ENCODE data around the gene ATP6V1E1. TPM values are rescaled to one million over a fixed set of nuclear protein-coding genes. Genes with fewer than 3 reads are reported as not detected.
A peak's percentile ranks its signal among the peaks of the same experiment; 100 is the strongest.

ATP6V1E1 gene
- total and polyA plus RNA-seq, 2 of the 13 experiments (the other 11 are each of a cell fraction or from before 2014, with no cell fraction given): 69.3 to 90.9 TPM

DNA sequence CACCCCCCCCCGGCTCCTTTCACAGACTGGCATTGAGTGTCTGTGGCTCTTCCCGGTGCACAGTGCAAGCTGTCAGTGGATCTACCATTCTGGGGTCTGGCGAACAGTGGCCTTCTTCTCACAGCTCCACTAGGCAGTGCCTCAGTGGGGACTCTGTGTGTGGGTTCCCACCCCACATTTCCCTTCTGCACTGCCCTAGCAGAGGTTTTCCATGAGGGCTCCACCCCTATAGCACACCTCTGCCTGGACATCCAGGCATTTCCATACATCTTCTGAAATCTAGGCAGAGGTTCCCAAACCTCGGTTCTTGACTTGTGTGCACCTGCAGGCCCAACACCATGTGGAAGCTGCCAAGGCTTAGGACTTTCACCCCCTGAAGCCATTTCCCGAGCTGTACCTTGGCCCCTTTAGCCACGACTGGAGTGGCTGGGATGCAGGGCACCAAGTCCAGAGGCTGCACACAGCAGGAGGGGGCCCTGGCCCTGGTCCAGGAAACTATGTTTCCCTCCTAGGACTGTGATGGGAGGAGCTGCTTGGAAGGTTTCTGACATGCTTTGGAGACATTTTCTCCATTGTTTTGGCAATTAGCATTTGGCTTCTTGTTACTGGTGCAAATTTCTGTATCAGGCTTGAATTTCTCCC is 36.0 kb upstream of the ATP6V1E1 start (continued):
- TF ChIP-seq, protein P1, sequence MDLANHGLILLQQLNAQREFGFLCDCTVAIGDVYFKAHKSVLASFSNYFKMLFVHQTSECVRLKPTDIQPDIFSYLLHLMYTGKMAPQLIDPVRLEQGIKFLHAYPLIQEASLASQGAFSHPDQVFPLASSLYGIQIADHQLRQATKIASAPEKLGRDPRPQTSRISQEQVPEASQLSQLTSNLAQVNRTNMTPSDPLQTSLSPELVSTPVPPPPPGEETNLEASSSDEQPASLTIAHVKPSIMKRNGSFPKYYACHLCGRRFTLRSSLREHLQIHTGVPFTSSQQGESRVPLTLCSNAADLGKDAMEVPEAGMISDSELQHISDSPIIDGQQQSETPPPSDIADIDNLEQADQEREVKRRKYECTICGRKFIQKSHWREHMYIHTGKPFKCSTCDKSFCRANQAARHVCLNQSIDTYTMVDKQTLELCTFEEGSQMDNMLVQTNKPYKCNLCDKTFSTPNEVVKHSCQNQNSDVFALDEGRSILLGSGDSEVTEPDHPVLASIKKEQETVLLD (CRISPR knock-in tag; IDR thresholded peaks at IDR 0.05; ENCODE audit: low read depth): no peak
- TF ChIP-seq HNF4A (CRISPR knock-in tag; IDR thresholded peaks at IDR 0.05) (peak; percentile 82), TOPORS (CRISPR knock-in tag; IDR thresholded peaks at IDR 0.05) (no peak), HNF4G (IDR thresholded peaks at IDR 0.05; ENCODE audit: borderline replicate concordance, low read depth, low read length) (peak; percentile 64), HNF4G (CRISPR knock-in tag; IDR thresholded peaks at IDR 0.05; ENCODE audit: borderline replicate concordance, low read depth) (no peak), ZNF451 (CRISPR knock-in tag; IDR thresholded peaks at IDR 0.05) (no peak), TOE1 (CRISPR knock-in tag; IDR thresholded peaks at IDR 0.05) (no peak), ZNF431 (CRISPR knock-in tag; IDR thresholded peaks at IDR 0.05; ENCODE audit: borderline replicate concordance, low read depth) (no peak), GATA4 (IDR thresholded peaks at IDR 0.05; ENCODE audit: borderline replicate concordance, low read depth) (no peak), PAWR (CRISPR knock-in tag; IDR thresholded peaks at IDR 0.05; ENCODE audit: borderline replicate concordance) (no peak), ZNF879 (CRISPR knock-in tag; IDR thresholded peaks at IDR 0.05) (no peak), PPARG (CRISPR knock-in tag; conservative IDR thresholded peaks at IDR 0.05) (no peak), POGZ (CRISPR knock-in tag; IDR thresholded peaks at IDR 0.05) (peak; percentile 69), HHEX (CRISPR knock-in tag; IDR thresholded peaks at IDR 0.05) (no peak), KLF15 (CRISPR knock-in tag; IDR thresholded peaks at IDR 0.05; ENCODE audit: borderline replicate concordance) (no peak)
- TF ChIP-seq, protein P2, sequence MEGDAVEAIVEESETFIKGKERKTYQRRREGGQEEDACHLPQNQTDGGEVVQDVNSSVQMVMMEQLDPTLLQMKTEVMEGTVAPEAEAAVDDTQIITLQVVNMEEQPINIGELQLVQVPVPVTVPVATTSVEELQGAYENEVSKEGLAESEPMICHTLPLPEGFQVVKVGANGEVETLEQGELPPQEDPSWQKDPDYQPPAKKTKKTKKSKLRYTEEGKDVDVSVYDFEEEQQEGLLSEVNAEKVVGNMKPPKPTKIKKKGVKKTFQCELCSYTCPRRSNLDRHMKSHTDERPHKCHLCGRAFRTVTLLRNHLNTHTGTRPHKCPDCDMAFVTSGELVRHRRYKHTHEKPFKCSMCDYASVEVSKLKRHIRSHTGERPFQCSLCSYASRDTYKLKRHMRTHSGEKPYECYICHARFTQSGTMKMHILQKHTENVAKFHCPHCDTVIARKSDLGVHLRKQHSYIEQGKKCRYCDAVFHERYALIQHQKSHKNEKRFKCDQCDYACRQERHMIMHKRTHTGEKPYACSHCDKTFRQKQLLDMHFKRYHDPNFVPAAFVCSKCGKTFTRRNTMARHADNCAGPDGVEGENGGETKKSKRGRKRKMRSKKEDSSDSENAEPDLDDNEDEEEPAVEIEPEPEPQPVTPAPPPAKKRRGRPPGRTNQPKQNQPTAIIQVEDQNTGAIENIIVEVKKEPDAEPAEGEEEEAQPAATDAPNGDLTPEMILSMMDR (CRISPR knock-in tag; IDR thresholded peaks at IDR 0.05): no peak
- TF ChIP-seq, protein P3, sequence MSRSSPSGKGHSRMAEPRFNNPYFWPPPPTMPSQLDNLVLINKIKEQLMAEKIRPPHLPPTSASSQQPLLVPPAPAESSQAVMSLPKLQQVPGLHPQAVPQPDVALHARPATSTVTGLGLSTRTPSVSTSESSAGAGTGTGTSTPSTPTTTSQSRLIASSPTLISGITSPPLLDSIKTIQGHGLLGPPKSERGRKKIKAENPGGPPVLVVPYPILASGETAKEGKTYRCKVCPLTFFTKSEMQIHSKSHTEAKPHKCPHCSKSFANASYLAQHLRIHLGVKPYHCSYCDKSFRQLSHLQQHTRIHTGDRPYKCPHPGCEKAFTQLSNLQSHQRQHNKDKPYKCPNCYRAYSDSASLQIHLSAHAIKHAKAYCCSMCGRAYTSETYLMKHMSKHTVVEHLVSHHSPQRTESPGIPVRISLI (CRISPR knock-in tag; IDR thresholded peaks at IDR 0.05; ENCODE audit: borderline replicate concordance): no peak
- TF ChIP-seq, protein P4, sequence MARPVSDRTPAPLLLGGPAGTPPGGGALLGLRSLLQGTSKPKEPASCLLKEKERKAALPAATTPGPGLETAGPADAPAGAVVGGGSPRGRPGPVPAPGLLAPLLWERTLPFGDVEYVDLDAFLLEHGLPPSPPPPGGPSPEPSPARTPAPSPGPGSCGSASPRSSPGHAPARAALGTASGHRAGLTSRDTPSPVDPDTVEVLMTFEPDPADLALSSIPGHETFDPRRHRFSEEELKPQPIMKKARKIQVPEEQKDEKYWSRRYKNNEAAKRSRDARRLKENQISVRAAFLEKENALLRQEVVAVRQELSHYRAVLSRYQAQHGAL (CRISPR knock-in tag; IDR thresholded peaks at IDR 0.05; ENCODE audit: not compliant biosample characterization): no peak
- TF ChIP-seq, protein P5, sequence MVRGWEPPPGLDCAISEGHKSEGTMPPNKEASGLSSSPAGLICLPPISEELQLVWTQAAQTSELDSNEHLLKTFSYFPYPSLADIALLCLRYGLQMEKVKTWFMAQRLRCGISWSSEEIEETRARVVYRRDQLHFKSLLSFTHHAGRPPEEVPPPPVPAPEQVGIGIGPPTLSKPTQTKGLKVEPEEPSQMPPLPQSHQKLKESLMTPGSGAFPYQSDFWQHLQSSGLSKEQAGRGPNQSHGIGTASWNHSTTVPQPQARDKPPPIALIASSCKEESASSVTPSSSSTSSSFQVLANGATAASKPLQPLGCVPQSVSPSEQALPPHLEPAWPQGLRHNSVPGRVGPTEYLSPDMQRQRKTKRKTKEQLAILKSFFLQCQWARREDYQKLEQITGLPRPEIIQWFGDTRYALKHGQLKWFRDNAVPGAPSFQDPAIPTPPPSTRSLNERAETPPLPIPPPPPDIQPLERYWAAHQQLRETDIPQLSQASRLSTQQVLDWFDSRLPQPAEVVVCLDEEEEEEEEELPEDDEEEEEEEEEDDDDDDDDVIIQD (CRISPR knock-in tag; IDR thresholded peaks at IDR 0.05; ENCODE audit: low read depth): peak; percentile 79; the same call in 1 of the 2 replicates

All from HepG2 (cell line).